Endothelial cell of umbilical vein (primary cell): ENCODE measurements around the gene ITGA3. TPM values are rescaled to one million over a fixed set of nuclear protein-coding genes. Genes with fewer than 3 reads are reported as not detected.

Source experiments
- BruUV-seq: library from RNA; stranded (reverse); fragments of 400-500 nt; replicated peaks from 2 replicates; lab custom pipeline; 2021; lab: Mats Ljungman, UMichigan
- CTCF ChIA-PET: fragments of 300-600, 350-600 bp; sonication (Branson Sonifier 250); formaldehyde crosslinking; loops from one replicate; lab custom pipeline; 2021; ENCODE audit warnings: antibody characterized with exemption, inconsistent platforms; lab: Charles Lee
- POLR2A ChIA-PET: fragments of 300-600, 350-600 bp; sonication (Branson Sonifier 250); formaldehyde crosslinking; loops from one replicate; lab custom pipeline; 2021; ENCODE audit warnings: antibody characterized with exemption, inconsistent platforms; lab: Charles Lee
- DNase-seq: peaks from one replicate; pipeline ENCODE4 v3.0.0-alpha.2; 2011; ENCODE audit warnings: low read depth, low spot score
- FAIRE-seq: peaks from 2 replicates; lab custom pipeline; 2011; peaks lifted over from hg19 to GRCh38; lab: Jason Lieb, UNC
- H2AFZ ChIP-seq: 2 replicates; pipeline ENCODE4 v1.6.0; 2012; ENCODE audit warnings: low read depth, low read length, control low read depth, inconsistent platforms
- H3K27ac ChIP-seq: 2 replicates; pipeline ENCODE4 v1.5.1; 2011; ENCODE audit warnings: low read depth, mild to moderate bottlenecking, control low read depth, low read length, moderate library complexity; ENCODE audit not compliant: insufficient read depth
- H3K27me3 ChIP-seq, 2 experiments: 2 replicates each; pipeline versions ENCODE4 v1.6.0 to v1.6.1; 2011; ENCODE audit warnings: low read length in 2 of 2, mixed read lengths in 1 of 2; ENCODE audit not compliant: control insufficient read depth in 2 of 2, insufficient read depth in 2 of 2
- H3K36me3 ChIP-seq, 2 experiments: 2 replicates in 1 of 2; 3 replicates in 1 of 2; pipeline ENCODE4 v1.5.1; 2011; ENCODE audit warnings: low read length in 2 of 2, mild to moderate bottlenecking in 1 of 2, moderate library complexity in 1 of 2; ENCODE audit not compliant: control insufficient read depth in 2 of 2, insufficient read depth in 2 of 2; ENCODE audit errors: extremely low read depth in 1 of 2
- H3K4me1 ChIP-seq: 3 replicates; pipeline ENCODE4 v1.5.1; 2011; ENCODE audit warnings: mild to moderate bottlenecking, low read length; ENCODE audit not compliant: control insufficient read depth, insufficient read depth; ENCODE audit errors: extremely low read depth
- H3K4me2 ChIP-seq: 2 replicates; pipeline ENCODE4 v1.6.1; 2011; ENCODE audit warnings: low read length, control low read depth, mixed read lengths; ENCODE audit not compliant: insufficient read depth
- H3K4me3 ChIP-seq, 3 experiments: fragments of 200-600 bp in 1 of 3; sonication (generic), shearing (Covaris generic) in 1 of 3; replicated peaks in 1 of 3; 2 replicates each; pipeline ENCODE4 v1.5.1; 2011 to 2016; ENCODE audit warnings: control low read depth in 3 of 3, low read length in 3 of 3, mild to moderate bottlenecking in 2 of 3, inconsistent platforms in 1 of 3, low read depth in 1 of 3, moderate library complexity in 1 of 3; ENCODE audit not compliant: insufficient read depth in 1 of 3
- H3K79me2 ChIP-seq: 2 replicates; pipeline ENCODE4 v1.6.0; 2012; ENCODE audit warnings: low read length, inconsistent platforms; ENCODE audit not compliant: control insufficient read depth, insufficient read depth
- H3K9ac ChIP-seq: replicated peaks from 2 replicates; pipeline ENCODE3; 2011; ENCODE audit warnings: low read length, control low read depth; ENCODE audit not compliant: insufficient read depth; ENCODE audit errors: extremely low read depth
- H3K9me1 ChIP-seq: replicated peaks from 3 replicates; pipeline ENCODE4 v1.6.0; 2011; ENCODE audit warnings: mild to moderate bottlenecking, low read length; ENCODE audit not compliant: control insufficient read depth, insufficient read depth; ENCODE audit errors: extremely low read depth
- H3K9me3 ChIP-seq: replicated peaks from 2 replicates; pipeline ENCODE4 v1.5.1; 2012; ENCODE audit warnings: low read length, inconsistent platforms; ENCODE audit not compliant: control insufficient read depth, insufficient read depth
- H4K20me1 ChIP-seq: replicated peaks from 2 replicates; pipeline ENCODE3; 2011; ENCODE audit warnings: mild to moderate bottlenecking, low read length; ENCODE audit not compliant: control insufficient read depth, insufficient read depth; ENCODE audit errors: extremely low read depth
- CTCF ChIP-seq, 2 donors: IDR thresholded peaks; 1 replicate in 1 of 2; 2 replicates in 1 of 2; pipeline ENCODE4 v1.5.1; 2011; ENCODE audit warnings: low read length in 2 of 2, mild to moderate bottlenecking in 2 of 2, moderate library complexity in 2 of 2, control low read depth in 1 of 2, inconsistent platforms in 1 of 2, low read depth in 1 of 2; ENCODE audit not compliant: insufficient read depth in 1 of 2; ENCODE audit errors: extremely low read depth in 1 of 2
- EZH2 ChIP-seq: IDR thresholded peaks from 2 replicates; pipeline ENCODE4 v1.6.1; 2012; ENCODE audit warnings: borderline replicate concordance, low read depth, mild to moderate bottlenecking, moderate library complexity, low read length, inconsistent platforms; ENCODE audit not compliant: severe bottlenecking
- FOS ChIP-seq: IDR thresholded peaks from 2 replicates; pipeline ENCODE4 v1.6.1; 2011; ENCODE audit warnings: mild to moderate bottlenecking, low read length, moderate library complexity, borderline replicate concordance; ENCODE audit not compliant: insufficient read depth
- GATA2 ChIP-seq: IDR thresholded peaks from 2 replicates; pipeline ENCODE4 v1.7.0; 2011; ENCODE audit warnings: low read depth, mild to moderate bottlenecking, moderate library complexity, mixed read lengths, low read length; ENCODE audit not compliant: insufficient read length, insufficient read depth
- JUN ChIP-seq: IDR thresholded peaks from 2 replicates; pipeline ENCODE4 v1.6.1; 2011; ENCODE audit warnings: borderline replicate concordance, low read depth; ENCODE audit not compliant: insufficient read length, insufficient read depth
- MAX ChIP-seq: IDR thresholded peaks from 2 replicates; pipeline ENCODE4 v1.6.1; 2011; ENCODE audit not compliant: insufficient read depth, insufficient read length
- MYC ChIP-seq: IDR thresholded peaks from one replicate; pipeline ENCODE4 v1.6.1; 2011; ENCODE audit warnings: mild to moderate bottlenecking, low read depth, low read length
- POLR2A ChIP-seq: IDR thresholded peaks from 2 replicates; pipeline ENCODE4 v1.6.1; 2012; ENCODE audit warnings: low read depth, mild to moderate bottlenecking, control low read depth, low read length
- POLR2AphosphoS5 ChIP-seq: IDR thresholded peaks from 2 replicates; pipeline ENCODE4 v1.6.1; 2012; ENCODE audit warnings: low read depth, mild to moderate bottlenecking, control low read depth, low read length, moderate library complexity; ENCODE audit not compliant: insufficient read depth
- dilution Hi-C: fragments of 300-500 bp; cut with MboI; formaldehyde crosslinking; loops from one replicate; pipeline ENCODE4 v1.15.0; 2019; ENCODE audit warnings: low sequenced_read_pairs; ENCODE audit not compliant: extremely low pct_ligation_motif_present
- intact Hi-C: fragments of 100-400 bp; cut with micrococcal nuclease; formaldehyde crosslinking; loops from one replicate; pipeline ENCODE4 v1.10.0; 2022
- polyA plus RNA-seq, 4 experiments: library from polyadenylated mRNA; depleted of rRNA in 3 of 4; stranded (reverse) in 3 of 4; unstranded in 1 of 4; fragments of >200 nt; gene quantifications; 2 replicates each; pipeline versions ENCODE4 v1.2.1 to v1.2.3, GENCODE V29; 2011 to 2012; ENCODE audit warnings: missing spikeins in 1 of 4
- total RNA-seq: library from RNA; stranded (reverse); gene quantifications from 2 replicates; pipeline ENCODE4 v1.2.3, GENCODE V29; 2021

Gene ITGA3
- total and polyA plus RNA-seq, 2 donors (not counting 3 experiments of a cell fraction or from before 2014, with no cell fraction given), result 92.7 to 112 TPM

- Histone ChIP-seq H3K4me3 (no peak overlapping the region), H3K9ac (no peak overlapping the region), H3K27ac (no peak overlapping the region), H4K20me1 (no peaks in the 10 kb centered on the region), H2AFZ (no peak overlapping the region), H3K9me3 (no peaks in the 10 kb centered on the region), H3K9me1 (no peaks in the 10 kb centered on the region), H3K4me1 (peaks cover 7% of the 10 kb centered on the region), H3K4me2 (no peak overlapping the region), H3K79me2 (no peaks in the 10 kb centered on the region), H3K27me3 (no peaks in the 10 kb centered on the region), H3K36me3 (no peaks in the 10 kb centered on the region)
- FAIRE-seq (no peak), DNase-seq (no peak)
- intact Hi-C loops, result no loop called here
- CTCF ChIA-PET, result interaction anchor here (0.9 to 3.6 kb wide), 3 partner anchors 35 to 61 kb away, joined by 3 to 16 read pairs (median 3); partner anchors contain the start of gene PDK2
- dilution Hi-C loops, result no loop called here
- POLR2A ChIA-PET, result no interaction called here
- TF ChIP-seq CTCF (IDR thresholded peaks at IDR 0.05; ENCODE audit: extremely low read depth in 1 of 2, insufficient read depth in 1 of 2, low read depth in 1 of 2, low read length in 2 of 2) (no peak), POLR2AphosphoS5 (no peak), EZH2 (no peak), MAX (no peak), JUN (no peak), FOS (no peak), GATA2 (no peak), POLR2A (no peak), MYC (no peak)
- BruUV-seq, result no TSS peak
Observed at GRCh38 chr17:50033316-50033715, 22.6 kb upstream of the ITGA3 start.
